ENCODE measurements around the gene EDNRA.

DNA sequence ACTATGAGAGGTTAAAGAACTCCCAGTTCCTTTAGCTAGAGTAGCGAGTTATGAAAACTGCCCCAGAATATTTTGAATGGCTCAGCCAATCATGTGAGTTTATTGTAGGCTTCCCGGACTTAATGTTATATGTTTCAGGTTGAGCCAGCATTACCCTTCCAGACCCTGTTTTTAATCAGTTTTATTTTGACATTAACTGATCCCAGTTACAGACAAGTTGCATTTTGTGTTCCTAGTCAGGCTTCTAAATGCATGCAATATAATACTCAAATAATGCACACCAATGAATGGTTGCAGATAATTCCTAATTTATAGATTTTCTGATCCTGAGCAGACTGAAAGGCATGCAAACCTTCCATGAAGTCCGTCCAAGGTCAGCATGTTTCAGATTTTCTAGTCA, 57.8 kb downstream of the EDNRA start:
- TF ChIP-seq, protein P1, sequence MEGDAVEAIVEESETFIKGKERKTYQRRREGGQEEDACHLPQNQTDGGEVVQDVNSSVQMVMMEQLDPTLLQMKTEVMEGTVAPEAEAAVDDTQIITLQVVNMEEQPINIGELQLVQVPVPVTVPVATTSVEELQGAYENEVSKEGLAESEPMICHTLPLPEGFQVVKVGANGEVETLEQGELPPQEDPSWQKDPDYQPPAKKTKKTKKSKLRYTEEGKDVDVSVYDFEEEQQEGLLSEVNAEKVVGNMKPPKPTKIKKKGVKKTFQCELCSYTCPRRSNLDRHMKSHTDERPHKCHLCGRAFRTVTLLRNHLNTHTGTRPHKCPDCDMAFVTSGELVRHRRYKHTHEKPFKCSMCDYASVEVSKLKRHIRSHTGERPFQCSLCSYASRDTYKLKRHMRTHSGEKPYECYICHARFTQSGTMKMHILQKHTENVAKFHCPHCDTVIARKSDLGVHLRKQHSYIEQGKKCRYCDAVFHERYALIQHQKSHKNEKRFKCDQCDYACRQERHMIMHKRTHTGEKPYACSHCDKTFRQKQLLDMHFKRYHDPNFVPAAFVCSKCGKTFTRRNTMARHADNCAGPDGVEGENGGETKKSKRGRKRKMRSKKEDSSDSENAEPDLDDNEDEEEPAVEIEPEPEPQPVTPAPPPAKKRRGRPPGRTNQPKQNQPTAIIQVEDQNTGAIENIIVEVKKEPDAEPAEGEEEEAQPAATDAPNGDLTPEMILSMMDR (conservative IDR thresholded peaks at IDR 0.05): no peak
- no peak for TF ChIP-seq EZH2 (IDR thresholded peaks at IDR 0.05; ENCODE audit: low read depth)
